ENCODE data around the gene ATL3.
"Not testable (repeated sequence)": the region's sequence is repeated elsewhere in the genome, so short reads cannot be mapped to it uniquely, and the experiment has no call there.

ATL3 gene

GRCh38 chr11:63681321-63682065 lies 10.3 kb upstream of the ATL3 start, which contains the start of gene RTN3:
Gene RTN3, plus strand, starts transcription at chr11:63681500. Its CDS starts 137 bp downstream, at chr11:63681637.
- DNase-seq: peak; percentile 97 to 98

GRCh38 chr11:63680834-63681320 lies 9.7 kb upstream of the ATL3 start:
- DNase-seq: no peak

GRCh38 chr11:63673579-63673978 lies 2.4 kb upstream of the ATL3 start:
- DNase-seq: no peak

- no peak for DNase-seq
These were observed 1.9 kb upstream of the ATL3 start for GRCh38 chr11:63672936-63673539.

- DNase-seq: no peak
These were observed 934 bp upstream of the ATL3 start for GRCh38 chr11:63672156-63672463.

GRCh38 chr11:63670433-63671321 lies 499 bp downstream of the ATL3 start:
- DNase-seq: peak; percentile 23 to 34

- no peak for DNase-seq
These were observed 1.1 kb downstream of the ATL3 start for GRCh38 chr11:63670096-63670432.

GRCh38 chr11:63667995-63668795 lies 3.0 kb downstream of the ATL3 start:
- no peak for DNase-seq

GRCh38 chr11:63666874-63667273 lies 4.3 kb downstream of the ATL3 start:
- no peak for DNase-seq

GRCh38 chr11:63663809-63664208 lies 7.4 kb downstream of the ATL3 start:
- DNase-seq: no peak

GRCh38 chr11:63660972-63661371 lies 10.2 kb downstream of the ATL3 start:
- DNase-seq: no peak

GRCh38 chr11:63652671-63653070 lies 18.5 kb downstream of the ATL3 start:
- DNase-seq: no peak

- no peak for DNase-seq
These were observed 28.0 kb downstream of the ATL3 start for GRCh38 chr11:63643205-63643604.

- no peak for DNase-seq
These were observed 29.4 kb downstream of the ATL3 start for GRCh38 chr11:63641727-63642126.

- no peak for DNase-seq
These were observed 31.9 kb downstream of the ATL3 start for GRCh38 chr11:63639199-63639832.

- DNase-seq: not testable (repeated sequence)
These were observed 32.7 kb downstream of the ATL3 start for GRCh38 chr11:63638436-63638835.

GRCh38 chr11:63635762-63636465 lies 35.3 kb downstream of the ATL3 start:
- peak; percentile 55 to 75 for DNase-seq

- DNase-seq: no peak
These were observed 41.8 kb downstream of the ATL3 start for GRCh38 chr11:63629426-63629825.

GRCh38 chr11:63623513-63624140 lies 47.5 kb downstream of the ATL3 start:
- no peak for DNase-seq

- DNase-seq: no peak
These were observed 48.9 kb downstream of the ATL3 start for GRCh38 chr11:63622323-63622722.

GRCh38 chr11:63621071-63621470 lies 50.1 kb downstream of the ATL3 start:
- DNase-seq: no peak

Measured in activated CD4-positive, alpha-beta T cell treated with anti-CD3 and anti-CD28 coated beads for 4 hours (primary cell).